ENCODE measurements around the gene SAG.
"Not testable (repeated sequence)": the region's sequence is repeated elsewhere in the genome, so short reads cannot be mapped to it uniquely, and the experiment has no call there.

Gene SAG

DNA sequence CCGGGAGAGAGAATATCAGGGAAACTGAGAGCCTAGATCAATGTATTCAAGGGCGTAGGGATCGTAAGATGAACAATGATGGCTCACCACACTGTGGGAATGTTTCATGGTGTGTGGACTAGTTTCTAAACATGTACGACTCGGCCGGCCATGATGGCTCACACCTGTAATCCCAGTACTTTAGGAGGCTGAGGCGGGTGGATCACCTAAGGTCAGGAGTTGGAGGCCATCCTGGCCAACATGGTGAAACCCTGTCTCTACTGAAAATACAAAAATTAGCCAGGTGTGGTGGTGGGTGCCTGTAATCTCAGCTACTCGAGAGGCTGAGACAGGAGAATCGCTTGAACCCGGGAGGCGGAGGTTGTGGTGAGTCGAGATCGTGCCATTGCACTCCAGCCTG, 28.5 kb downstream of the SAG start:
- not testable (repeated sequence) for DNase-seq

DNA sequence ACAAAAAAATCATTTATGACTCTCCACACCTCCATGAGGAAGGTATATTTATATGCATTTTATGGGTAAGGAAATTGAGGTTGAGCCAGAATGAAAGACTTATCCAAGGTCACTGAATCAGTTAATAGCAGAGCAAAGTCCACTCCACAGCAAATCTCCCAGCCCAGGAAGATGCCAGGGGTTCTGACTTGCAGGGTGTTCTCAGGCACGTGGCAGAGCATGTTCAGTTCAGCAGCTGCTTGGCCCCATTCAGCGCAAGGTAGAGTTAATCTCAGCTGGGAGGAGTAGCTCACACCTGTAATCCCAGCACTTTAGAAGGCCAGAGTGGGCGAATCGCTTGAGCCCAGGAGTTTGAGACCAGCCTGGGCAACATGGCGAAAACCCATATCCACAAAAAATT, 28.9 kb downstream of the SAG start:
- no peak for DNase-seq

DNA sequence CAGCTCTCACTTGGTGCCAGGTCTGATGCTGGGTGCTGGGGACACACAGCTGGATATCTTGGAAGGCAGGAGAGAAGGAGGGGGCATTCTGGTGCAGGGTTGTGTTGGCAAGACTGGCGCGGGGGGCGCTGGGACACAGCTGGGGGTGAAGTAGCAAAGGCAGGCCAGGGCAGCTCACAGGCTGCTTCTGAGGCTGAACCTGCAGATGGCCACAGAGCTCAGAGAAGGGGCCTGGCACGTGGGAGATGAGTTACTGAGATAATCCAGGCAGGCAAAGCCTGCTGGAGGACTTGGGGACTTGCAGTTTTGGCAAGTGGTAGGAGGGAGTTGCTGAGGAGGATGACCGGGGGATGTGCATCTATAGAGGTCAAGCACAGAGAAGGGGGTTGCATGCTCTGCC, 30.4 kb downstream of the SAG start:
- no peak for DNase-seq

DNA sequence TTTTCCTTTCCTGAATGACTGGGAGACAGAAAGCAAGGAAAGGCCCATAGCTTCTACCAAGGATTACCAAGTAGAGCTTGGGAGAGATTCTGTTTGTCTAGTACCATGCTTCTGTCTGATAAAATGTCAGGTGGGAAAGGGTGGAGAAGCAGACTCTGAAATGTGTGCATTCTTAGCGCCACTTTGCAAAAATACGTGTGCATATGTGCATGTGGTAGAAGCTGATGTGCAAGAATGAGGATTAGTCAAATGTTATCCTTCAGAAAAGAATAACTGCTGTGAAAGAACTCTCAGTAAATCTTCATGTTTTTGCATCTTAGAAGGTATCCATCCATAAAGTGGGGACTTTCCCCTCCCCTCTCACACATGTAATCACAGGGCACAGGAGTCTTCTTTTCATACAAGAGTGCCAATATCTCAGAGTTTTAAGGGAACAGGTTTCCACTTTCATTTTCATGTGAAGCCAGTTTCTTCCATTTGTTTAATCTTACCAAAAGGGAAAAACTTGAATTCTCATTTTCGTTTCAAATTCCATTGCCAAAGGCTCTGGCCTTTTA, 31.3 kb downstream of the SAG start:
- no peak for DNase-seq

DNA sequence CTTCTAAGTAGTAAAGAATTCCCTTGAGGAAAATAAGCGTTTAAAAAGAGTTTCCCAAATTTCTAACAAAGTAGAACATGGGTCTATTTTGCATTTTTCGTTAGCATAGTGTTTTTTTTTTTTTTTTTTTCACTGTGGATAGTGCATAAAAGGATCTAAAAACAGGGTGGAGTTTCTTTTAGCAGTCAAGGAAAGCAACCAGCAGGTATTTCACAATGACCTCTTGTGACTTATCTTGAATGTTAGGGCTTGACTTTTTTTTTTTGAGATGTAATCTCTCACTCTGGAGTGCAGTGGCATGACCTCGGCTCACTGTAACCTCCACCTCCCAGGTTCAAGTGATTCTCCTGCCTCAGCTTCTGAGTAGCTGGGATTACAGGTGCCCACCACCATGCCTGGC, 31.8 kb downstream of the SAG start:
- DNase-seq = no peak

DNA sequence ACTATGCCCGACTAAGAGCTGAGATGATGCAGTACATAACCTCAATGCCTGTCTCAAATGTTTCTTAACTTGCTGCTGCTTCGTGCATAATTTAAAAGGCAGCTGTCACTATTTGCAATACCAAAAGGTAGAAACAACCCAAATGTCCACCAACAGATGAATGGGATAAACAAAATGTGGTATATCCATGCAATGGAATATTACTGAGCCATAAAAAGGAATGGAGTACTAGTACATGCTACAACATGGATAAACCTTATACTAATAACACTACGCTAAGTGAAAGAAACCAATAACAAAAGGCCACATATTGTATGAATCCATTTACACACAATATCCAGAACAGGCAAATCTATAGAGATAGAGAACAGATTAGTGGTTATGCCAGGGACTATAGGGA, 33.7 kb downstream of the SAG start:
- no peak for DNase-seq

DNA sequence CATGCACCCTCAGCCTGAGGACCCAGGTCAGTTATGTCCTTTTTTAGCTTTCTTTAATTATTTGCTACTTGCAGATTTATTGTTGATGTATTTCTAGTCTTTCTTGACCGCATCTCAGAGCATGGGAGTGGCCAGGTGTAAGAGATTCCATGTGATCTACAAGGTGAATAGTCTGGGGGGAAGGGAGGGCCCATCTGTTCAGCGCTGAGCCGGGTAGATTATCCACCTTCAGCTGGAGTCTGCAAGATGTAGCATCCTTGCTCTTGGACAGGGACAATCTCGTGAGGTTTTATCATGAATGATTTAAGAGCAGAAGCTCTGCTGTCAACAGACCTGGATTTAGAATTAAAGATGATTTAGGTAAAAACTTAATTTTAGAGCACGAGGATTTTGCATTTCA, 34.7 kb downstream of the SAG start:
- no peak for DNase-seq

DNA sequence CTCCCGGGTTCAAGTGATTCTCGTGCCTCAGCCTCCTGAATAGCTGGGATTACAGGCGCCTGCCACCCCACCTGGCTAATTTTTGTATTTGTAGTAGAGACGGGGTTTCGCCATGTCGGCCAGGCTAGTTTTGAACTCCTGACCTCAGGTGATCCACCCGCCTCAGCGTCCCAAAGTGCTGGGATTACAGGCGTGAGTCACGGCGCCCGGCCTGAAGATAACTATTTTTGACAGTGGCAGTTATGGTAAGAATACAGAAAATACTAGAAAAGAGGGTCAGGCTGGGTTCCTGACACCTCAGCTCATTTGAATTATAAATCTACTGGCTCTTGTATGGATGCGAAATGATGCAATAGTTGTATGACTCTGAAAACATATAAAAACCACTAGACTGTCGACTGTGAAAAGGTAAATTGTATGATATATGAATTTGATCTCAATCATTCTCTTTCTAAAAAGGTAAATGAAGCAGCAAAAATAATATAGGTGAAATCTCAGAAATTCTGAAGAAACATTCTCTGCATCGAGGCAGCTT, 35.6 kb downstream of the SAG start:
- no peak for DNase-seq

DNA sequence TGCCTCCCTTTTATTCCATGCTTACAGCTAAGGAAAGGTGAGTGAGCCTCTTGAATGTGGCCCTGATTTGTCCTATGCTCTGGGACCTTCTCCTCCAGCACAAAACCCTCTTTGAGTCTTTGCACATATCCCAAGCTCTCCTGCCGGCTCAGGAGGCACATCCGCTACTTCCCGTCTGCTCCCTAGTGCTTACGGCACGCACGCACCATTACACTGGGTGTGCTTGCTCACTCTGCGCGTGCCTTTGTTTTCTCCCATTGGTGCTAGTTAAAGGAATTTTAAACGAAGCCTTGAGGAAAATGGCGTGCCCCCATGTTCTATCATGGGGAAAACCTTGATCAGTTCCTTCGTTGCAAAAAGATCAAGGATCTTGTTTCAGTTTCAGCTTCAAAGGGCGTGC, 38.8 kb downstream of the SAG start:
- no peak for DNase-seq

DNA sequence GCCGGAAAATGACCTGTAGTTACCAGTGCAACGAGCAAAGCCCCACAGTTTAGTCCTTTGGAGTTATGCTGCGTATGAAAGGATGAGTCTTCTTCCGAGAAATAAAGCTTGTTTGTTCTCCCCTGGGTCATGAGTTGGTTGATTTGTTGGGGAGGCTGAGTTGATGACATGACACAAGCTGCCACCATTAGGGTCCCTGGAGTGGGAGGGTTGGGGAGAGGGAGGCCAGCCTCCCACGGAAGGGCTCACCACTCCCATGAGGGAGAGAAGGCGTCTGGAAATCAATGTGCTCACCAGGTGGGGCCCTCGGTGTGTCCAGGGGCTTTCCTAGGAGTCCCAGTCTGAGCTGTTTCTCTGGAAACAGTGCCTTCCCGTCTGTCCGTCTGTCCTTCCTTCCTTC, 39.3 kb downstream of the SAG start:
- DNase-seq = no peak

DNA sequence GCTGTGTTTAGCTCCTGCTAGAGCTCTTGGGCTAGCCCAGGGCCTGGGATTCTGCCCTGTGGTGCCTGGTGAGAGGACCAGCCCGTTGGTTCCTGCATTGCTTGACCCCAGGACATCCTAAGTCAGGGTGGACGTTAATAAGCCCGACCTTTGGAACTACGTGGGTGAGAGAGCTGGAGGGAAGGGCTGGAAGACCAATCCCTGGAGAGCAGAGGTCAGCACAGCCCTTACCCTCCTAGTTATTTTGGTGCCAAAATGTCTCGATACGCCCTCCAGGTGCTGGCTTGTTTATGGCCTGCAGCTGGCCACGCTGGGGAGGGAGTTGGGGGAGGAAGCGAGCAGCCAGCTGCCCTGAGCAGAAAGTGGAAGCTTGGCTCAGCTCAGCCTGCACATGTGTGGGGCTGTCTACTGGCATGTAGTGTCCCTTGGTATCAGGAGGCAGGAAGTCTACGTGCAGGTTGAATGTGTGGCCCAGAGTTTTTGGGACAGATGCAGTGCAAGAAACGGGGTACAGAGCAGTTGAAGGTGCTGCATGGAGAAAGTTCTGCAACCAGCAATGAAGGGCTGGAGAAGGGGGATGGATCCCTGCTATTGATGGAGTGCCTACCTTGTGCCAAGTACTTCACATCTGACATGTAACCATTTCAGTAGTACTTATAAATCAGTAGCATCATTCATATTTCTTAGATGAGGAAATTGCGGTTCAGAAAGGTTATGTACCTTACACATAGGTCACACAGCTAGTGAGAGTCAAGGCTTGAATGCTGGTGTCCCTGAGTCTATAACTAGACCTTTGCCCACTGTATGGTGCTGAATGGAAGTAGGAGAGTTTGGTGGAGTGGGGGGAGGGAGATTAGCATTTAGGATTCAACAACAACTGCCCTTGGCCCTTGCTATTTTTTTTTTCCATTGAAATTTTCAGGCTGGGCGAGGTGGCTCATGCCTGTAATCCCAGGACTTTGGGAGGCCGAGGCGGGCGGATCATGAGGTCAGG, 41.7 kb downstream of the SAG start:
- DNase-seq = no peak

DNA sequence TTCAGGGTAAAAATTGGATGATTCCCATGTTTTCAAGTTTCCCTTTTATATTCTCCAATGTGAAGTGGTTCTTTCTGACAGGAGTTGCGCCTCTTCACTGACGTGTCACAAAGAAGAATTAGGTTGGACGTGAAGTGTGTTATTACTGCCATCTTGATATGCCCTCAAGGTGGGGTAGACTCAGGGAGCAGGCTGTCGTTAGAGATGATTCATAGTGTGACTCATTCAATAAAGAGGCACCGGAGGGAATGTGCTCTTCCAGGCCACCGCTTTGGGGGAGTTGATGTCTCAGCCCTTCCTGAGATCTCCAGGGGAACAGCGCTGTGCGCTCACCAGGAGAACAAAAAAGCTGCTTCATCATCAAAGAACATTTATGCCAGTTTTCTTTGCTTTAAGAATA, 43.1 kb downstream of the SAG start:
- DNase-seq = peak; percentile 25

DNA sequence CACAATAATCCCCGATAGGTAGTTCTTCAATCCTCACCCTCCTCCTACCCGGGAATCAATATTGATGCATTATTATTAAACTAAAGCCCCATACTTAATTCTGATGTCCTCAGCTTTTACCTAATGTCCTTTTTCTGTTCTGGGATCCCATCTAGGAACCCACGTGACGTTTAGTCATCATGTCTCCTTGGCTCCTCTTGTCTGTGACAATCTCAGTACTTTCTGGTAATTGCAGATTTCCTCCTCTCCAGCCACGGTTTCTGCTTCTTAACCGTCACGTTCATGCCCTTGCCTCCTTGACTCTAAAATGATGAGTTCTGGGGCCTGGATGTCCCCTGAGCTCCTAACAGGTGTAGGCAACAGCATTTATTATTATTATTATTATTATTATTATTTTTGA, 43.8 kb downstream of the SAG start:
- no peak for DNase-seq

DNA sequence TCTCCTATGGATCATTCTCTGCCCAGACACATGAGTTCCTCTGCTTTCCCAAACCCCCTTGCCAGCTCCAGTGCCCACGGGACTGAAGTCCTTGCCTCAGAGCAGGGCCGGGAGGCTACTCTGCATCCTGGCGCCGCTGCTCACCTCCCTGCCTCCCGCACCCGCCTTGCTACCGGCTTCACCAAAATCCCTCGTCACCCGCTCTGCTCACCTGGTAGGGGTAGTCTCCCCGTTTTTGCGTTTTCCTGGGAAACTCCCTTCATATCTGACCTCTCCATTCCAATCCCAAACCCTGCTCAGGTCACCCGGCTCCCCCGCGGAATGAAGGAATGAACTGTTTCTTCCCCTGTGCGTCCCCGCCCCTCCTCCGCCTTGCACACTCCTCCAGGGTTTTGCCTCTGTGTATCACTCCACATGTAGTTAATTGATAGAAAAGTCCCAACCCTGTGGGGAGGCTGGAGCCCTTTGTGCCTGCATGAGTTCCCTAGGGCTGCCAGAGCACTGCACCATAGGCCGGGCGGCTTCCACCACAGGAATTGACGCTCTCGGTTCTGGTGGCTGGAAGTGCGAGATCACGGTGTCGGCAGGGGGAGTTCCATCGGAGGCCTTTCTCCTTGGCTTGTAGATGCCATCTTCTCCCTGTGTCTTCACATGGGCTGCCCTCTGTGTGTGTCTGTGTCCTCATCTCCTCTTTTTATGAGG, 44.7 kb downstream of the SAG start:
- DNase-seq = no peak

DNA sequence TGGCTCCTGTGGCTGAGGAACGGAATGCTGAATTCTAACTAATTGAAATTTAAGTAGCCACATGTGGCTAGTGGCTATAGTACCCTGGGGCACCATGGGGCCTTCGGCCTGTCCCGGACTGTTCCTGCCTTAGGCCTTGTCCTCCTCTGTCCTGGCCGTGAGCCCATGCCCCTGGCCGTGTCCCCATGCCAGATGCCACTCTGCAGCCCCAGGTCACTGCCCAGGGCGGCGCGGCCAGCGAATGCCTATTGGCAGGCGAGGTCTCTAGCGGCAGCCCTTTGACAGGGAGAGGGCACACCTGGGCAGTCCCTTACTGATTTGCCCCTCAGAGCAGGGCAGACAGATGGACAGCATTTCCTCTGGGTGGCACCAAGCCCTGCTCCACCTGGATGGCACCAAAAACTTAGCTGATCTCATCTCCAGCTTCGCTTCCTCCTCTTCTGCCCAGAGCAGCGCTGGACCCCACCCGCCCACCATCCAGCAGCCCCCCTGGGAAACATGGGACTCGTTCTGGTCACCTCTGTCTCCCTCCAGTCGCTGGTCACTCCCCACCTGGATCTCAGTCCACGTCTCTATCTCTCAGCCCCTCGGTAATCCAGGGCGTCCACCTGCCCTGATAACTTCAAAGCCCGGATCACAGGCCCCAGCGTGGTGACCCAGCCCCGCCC, 45.6 kb downstream of the SAG start:
- no peak for DNase-seq

DNA sequence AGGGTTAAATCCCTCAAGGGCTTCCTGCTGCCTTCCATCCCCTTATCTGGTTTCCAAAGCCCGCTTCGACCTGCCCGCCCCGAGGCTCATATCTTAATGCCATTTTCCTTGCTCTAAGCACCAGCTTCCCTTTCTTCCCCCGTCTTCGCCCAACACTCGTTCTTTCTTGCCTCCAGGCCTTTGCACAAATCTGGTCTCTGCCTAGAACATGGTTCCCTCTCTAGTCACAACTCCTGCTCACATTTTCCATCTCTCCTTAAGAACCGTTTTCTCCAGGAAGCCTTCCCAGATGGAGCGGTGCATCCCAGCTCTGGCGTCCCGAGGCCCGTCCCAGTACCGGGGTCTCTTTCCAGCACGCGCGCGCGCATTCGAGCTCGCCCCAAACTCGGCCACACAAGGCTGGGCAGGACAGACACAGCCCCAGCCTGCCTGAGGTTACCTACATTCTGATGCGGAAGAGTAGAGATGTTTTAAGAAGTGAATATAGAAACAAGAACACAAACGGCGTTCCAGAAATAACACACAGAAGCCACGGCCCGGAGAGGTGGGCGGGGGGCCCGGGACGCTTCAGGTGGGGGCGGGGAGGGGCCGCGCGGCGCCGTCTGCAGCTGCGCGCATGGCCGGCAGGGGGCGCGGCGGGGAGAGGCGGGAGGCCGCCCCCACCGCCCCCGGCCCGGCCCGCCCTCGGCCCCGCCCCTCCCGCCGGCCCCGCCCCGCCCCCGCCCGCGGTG, 46.3 kb downstream of the SAG start, which contains the start of gene DGKD:
Gene DGKD (plus strand): TSS at position 726 of the 731 bp plus-strand sequence. CDS start 25 bp downstream, outside the sequence.
- DNase-seq = peak; percentile 85

DNA sequence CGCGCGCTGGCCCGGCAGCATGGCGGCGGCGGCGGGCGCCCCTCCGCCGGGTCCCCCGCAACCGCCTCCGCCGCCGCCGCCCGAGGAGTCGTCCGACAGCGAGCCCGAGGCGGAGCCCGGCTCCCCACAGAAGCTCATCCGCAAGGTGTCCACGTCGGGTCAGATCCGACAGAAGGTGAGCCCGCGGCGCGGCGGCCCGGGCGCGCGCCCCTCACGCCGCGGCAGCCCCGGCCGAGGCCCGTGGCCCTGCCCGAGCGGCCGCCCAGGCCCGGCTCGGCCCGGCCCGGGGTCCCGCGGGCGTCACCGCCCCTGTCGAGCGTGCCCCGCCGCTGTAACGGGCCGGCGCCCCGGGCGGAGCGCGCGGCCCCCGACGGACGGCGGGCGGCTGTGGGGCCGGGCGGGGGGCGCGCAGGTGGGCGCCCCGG, 46.9 kb downstream of the SAG start:
- DNase-seq = peak; percentile 34

DNA sequence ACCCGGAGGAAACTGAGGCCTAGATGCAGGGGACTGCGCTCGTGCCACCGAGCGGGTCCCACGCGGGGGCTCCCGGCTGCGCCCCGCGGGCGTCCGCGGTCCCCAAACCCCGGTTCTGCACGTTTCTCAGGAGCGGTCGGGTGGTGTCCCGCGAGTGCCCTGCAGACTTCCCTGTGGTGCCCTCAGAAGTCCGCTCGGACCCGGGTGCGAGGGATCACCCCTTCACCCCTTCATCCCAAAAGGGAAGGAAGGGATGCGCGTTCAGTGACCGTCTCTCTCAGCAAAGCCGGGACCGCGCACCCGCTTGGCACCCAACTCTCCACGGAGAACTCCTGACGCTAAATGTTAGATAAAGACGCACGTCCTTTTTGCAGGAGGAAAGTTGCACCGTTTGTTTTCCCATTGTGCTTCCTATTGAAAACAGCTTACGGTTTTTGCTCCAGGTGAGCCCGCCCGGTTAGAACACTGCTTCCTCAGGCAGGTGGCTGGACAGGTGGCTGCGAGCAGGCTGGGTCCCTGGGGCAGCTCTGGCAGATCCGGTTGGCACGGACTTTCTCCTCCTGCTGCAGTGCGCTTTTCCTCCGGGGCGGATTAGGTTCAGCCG, 47.5 kb downstream of the SAG start:
- DNase-seq = peak; percentile 50

DNA sequence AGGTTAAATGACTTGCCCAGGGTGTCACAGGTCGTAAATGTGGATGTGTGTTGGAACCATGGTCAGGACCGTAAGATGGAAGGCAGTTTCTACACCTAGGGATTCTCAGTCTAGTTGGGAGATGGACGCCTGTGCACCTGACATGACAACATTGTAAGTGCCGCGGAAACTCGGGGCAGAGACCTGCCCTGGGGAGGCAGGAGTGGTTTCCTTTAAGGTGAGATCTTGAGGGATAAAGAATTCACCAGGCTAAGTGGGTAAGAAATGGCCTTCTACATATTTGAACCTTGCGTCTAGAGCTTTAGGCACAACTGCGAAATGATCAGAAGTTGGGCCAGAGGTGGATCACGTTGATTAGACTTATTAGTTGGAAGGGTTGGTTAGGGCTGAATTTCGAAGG, 48.3 kb downstream of the SAG start:
- no peak for DNase-seq

DNA sequence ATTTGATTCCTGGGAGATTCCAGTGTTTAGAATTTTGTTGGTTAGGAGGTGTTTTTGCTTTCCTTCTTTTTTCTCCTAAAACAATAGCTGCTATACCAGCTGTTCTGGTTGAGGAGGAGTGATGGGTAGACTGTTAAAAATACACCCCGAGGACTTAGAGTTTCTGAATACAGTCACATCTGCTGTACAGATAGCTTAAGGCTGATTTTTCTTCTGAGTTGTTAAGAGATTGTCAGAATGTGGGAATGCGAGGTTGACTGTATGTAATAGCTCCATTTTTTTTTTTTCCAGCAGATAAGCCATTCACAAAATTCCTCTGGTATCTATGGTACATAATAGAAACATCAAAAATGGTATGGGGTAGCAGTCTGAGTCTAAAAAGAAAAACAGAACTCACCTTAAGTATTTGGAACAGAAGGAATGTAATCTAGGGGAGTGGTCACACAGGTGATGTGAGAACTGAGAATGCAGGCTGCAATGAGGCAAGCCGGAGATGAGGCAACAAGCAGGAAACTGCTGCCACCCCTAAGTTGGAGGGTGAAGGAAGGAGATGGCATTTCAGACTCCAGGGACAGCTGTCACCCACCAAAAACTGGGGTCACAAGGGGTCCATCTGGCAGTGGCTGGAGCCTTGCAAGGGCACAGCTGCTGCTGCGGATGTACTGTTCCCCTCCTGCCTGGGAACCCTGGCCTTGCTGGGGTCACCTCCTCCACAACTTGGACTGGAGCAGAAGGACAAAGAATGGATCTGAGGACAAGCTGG, 49.1 kb downstream of the SAG start:
- no peak for DNase-seq

DNA sequence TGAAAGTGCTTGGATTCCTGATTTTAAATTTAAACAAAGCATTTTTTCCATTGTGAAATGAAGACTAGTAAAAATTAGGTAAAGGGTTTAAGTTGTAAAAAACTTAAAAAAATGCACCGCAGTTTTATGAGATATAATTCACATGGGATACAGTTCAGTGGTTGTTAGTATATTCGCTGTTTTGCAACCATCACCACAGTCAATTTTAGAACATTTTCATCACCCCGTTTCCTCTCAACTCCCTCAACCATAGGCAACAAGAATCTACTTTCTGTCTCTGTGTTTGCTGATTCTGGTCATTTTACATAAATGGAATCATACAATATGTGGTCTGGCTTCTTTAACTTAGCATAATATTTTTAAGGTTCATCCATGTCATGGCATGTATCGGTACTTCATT, 50.7 kb downstream of the SAG start:
- no peak for DNase-seq
